ENCODE data around the gene PCDH9. TPM values are rescaled to one million over a fixed set of nuclear protein-coding genes. Genes with fewer than 3 reads are reported as not detected.

Gene PCDH9
- total RNA-seq, 1 experiment from 2014 or later, result 4.2 TPM

DNA sequence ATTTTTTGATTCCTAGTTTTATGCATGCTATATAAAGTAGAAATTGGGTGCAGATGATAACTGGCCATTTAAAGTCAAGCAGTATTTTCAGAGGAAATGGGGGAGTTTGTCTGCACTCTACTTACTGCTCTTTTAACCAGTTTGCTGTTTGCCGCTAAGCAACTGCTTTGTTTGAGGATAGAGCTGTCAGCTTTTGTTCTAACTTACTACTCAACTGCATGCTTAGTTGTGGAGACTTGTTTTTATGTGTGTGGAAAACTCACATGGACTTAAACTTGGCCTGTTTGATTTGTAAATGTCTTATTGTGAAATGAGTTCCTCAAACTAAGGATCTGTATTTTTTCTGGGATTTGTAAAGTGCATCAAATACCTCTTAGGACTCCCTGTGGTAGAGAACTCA is 591.1 kb downstream of the PCDH9 start:
- no peak overlapping the region for H3K27ac ChIP-seq (ENCODE audit: low read length)
- no peaks in the 10 kb centered on the region for H3K36me3 ChIP-seq (ENCODE audit: control insufficient read depth, insufficient read depth, low read length)
- H3K9me3 ChIP-seq (ENCODE audit: control insufficient read depth, insufficient read depth, low read depth, low read length), result no peaks in the 10 kb centered on the region
- CTCF ChIA-PET, result no interaction called here
- no TSS peak for BruUV-seq (replicated peaks)
- no peak overlapping the region for H3K4me3 ChIP-seq (ENCODE audit: low read depth in 2 of 2, low read length in 2 of 2)
- intact Hi-C loops (cut with micrococcal nuclease; ENCODE audit: unreplicated experiment) (no loop called here), in situ Hi-C loops (cut with HindIII; ENCODE audit: low pct_unique_long_range_greater_than_20kb, low sequenced_read_pairs) (no loop called here)
- H3K4me1 ChIP-seq (ENCODE audit: control insufficient read depth, insufficient read depth, low read length), result no peaks in the 10 kb centered on the region
- no peaks in the 10 kb centered on the region for H3K27me3 ChIP-seq (ENCODE audit: control insufficient read depth, insufficient read depth, low read length)
- POLR2A ChIA-PET, result no interaction called here
- TF ChIP-seq SIN3A (IDR thresholded peaks at IDR 0.05; ENCODE audit: borderline replicate concordance, insufficient read depth, low read depth, low read length) (no peak), TCF7L2 (IDR thresholded peaks at IDR 0.05; ENCODE audit: low read depth, low read length) (no peak)
- TF ChIP-seq, protein P1, sequence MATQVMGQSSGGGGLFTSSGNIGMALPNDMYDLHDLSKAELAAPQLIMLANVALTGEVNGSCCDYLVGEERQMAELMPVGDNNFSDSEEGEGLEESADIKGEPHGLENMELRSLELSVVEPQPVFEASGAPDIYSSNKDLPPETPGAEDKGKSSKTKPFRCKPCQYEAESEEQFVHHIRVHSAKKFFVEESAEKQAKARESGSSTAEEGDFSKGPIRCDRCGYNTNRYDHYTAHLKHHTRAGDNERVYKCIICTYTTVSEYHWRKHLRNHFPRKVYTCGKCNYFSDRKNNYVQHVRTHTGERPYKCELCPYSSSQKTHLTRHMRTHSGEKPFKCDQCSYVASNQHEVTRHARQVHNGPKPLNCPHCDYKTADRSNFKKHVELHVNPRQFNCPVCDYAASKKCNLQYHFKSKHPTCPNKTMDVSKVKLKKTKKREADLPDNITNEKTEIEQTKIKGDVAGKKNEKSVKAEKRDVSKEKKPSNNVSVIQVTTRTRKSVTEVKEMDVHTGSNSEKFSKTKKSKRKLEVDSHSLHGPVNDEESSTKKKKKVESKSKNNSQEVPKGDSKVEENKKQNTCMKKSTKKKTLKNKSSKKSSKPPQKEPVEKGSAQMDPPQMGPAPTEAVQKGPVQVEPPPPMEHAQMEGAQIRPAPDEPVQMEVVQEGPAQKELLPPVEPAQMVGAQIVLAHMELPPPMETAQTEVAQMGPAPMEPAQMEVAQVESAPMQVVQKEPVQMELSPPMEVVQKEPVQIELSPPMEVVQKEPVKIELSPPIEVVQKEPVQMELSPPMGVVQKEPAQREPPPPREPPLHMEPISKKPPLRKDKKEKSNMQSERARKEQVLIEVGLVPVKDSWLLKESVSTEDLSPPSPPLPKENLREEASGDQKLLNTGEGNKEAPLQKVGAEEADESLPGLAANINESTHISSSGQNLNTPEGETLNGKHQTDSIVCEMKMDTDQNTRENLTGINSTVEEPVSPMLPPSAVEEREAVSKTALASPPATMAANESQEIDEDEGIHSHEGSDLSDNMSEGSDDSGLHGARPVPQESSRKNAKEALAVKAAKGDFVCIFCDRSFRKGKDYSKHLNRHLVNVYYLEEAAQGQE (IDR thresholded peaks at IDR 0.05; ENCODE audit: insufficient read depth in 1 of 2, low read depth in 2 of 2, low read length in 1 of 2), result no peak
- ATAC-seq, result no peak
- no peak for DNase-seq (ENCODE audit: low read depth, low spot score)

DNA sequence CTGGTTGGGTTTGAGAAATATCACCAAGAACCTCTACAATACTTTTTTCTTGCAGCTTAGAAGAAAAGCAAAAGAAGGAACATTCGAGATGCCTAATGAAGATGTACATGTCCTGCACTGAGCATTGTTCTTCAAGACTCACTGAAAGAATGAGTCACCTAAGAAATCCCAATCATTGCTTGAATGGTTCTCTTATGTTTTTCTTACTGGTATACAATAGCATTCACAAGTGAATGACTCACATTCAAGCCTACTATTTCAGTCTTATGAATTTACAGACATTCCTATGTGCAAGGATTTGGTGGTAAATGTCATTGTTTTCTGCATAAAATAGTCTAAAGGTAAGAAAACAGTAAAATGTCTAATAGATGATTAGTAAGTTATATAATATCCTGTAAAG is 594.6 kb downstream of the PCDH9 start:
- in situ Hi-C loops (cut with HindIII; ENCODE audit: low pct_unique_long_range_greater_than_20kb, low sequenced_read_pairs) (no loop called here), intact Hi-C loops (cut with micrococcal nuclease; ENCODE audit: unreplicated experiment) (no loop called here)
- no TSS peak for BruUV-seq (replicated peaks)
- DNase-seq (ENCODE audit: low read depth, low spot score), result no peak
- no peaks in the 10 kb centered on the region for H3K27me3 ChIP-seq (ENCODE audit: control insufficient read depth, insufficient read depth, low read length)
- no peak overlapping the region for H3K4me3 ChIP-seq (ENCODE audit: low read depth in 2 of 2, low read length in 2 of 2)
- H3K27ac ChIP-seq (ENCODE audit: low read length), result no peak overlapping the region
- H3K9me3 ChIP-seq (ENCODE audit: control insufficient read depth, insufficient read depth, low read depth, low read length), result 0 out of 2 replicates have a peak, but pooled peaks cover 5% of the 10 kb centered on the region
- CTCF ChIA-PET, result no interaction called here
- POLR2A ChIA-PET, result no interaction called here
- H3K4me1 ChIP-seq (ENCODE audit: control insufficient read depth, insufficient read depth, low read length), result no peaks in the 10 kb centered on the region
- no peak for TF ChIP-seq POLR2AphosphoS5 (IDR thresholded peaks at IDR 0.05; ENCODE audit: low read depth, low read length)
- TF ChIP-seq, protein P2, sequence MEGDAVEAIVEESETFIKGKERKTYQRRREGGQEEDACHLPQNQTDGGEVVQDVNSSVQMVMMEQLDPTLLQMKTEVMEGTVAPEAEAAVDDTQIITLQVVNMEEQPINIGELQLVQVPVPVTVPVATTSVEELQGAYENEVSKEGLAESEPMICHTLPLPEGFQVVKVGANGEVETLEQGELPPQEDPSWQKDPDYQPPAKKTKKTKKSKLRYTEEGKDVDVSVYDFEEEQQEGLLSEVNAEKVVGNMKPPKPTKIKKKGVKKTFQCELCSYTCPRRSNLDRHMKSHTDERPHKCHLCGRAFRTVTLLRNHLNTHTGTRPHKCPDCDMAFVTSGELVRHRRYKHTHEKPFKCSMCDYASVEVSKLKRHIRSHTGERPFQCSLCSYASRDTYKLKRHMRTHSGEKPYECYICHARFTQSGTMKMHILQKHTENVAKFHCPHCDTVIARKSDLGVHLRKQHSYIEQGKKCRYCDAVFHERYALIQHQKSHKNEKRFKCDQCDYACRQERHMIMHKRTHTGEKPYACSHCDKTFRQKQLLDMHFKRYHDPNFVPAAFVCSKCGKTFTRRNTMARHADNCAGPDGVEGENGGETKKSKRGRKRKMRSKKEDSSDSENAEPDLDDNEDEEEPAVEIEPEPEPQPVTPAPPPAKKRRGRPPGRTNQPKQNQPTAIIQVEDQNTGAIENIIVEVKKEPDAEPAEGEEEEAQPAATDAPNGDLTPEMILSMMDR (IDR thresholded peaks at IDR 0.05), result no peak
- TF ChIP-seq, protein P1 (IDR thresholded peaks at IDR 0.05; ENCODE audit: insufficient read depth in 1 of 2, low read depth in 2 of 2, low read length in 1 of 2), result no peak
- TF ChIP-seq TCF7L2 (IDR thresholded peaks at IDR 0.05; ENCODE audit: low read depth, low read length), result no peak
- TF ChIP-seq SIN3A (IDR thresholded peaks at IDR 0.05; ENCODE audit: borderline replicate concordance, insufficient read depth, low read depth, low read length), result no peak
- ATAC-seq, result peak; percentile 65; the same call in 1 of the 2 replicates
- H3K36me3 ChIP-seq (ENCODE audit: control insufficient read depth, insufficient read depth, low read length), result no peaks in the 10 kb centered on the region
